Central memory CD4-positive, alpha-beta T cell (primary cell): Measurements from ENCODE around the gene SEMA5B.

ENCODE experiments used
- DNase-seq: peaks from one replicate; pipeline ENCODE4 v3.0.0; 2022

SEMA5B gene

GRCh38 chr3:122967356-122967755 lies 60.2 kb downstream of the SEMA5B start:
- no peak for DNase-seq

- no peak for DNase-seq
Measured at GRCh38 chr3:122966045-122966444, 61.5 kb downstream of the SEMA5B start.

DNA sequence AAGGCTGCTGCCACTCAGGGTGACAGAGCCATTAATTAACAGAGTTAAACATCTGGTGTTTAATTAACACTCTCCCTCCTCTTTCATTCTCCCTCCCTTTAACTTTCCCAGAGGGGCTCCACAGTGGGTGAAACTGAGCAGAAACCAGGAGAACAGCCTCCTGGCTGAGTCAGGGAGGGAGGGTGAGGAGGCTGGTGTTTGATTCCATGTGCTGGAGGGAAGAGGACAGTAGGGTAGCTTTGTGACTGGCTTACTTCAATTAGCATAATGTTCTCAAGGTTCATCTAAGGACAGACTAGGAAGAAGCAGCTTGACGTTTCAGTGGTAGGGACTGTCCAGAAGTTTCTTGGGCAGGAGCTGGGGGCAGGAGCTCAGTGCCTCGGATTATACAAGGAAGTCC lies 62.8 kb downstream of the SEMA5B start:
- DNase-seq: no peak

- DNase-seq: no peak
Measured at GRCh38 chr3:122962149-122962548, 65.4 kb downstream of the SEMA5B start.

DNA sequence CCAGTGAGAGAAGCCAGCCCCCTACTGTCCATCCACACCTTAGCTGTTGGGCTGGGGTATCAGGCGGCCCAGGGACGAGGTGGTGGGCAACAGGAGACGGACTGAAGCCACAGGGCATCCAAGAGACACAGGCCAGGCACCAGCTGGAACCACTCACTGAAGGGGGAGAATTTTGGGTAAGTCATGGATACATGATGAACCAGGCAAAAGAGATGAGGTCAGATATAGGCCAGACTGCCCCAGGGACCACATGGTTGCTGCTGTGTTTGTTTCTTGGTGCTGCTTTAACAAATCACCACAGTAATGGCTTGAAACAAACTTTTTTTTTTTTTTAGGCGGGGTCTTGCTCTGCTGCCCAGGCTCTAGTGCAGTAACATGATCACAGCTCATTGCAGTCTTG lies 66.4 kb downstream of the SEMA5B start:
- no peak for DNase-seq

DNA sequence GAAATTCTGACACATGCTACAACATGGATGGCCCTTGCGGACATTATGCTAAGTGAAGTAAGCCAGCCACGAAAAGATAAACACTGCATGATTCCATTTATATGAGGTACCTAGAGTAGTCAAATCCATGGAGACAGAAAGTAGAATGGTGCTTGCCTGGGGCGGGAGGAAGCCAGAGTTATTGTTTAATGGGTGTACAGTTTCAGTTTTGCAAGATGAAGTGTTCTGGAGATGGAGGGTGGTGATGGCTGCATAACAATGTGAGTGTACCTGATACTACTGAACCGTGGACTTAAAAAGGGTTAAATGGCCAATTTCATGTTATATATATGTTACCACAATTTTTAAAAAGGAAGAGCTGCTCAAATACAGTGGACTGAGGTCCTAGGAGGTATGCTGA lies 66.9 kb downstream of the SEMA5B start:
- DNase-seq: no peak

GRCh38 chr3:122959339-122959738 lies 68.2 kb downstream of the SEMA5B start:
- no peak for DNase-seq

DNA sequence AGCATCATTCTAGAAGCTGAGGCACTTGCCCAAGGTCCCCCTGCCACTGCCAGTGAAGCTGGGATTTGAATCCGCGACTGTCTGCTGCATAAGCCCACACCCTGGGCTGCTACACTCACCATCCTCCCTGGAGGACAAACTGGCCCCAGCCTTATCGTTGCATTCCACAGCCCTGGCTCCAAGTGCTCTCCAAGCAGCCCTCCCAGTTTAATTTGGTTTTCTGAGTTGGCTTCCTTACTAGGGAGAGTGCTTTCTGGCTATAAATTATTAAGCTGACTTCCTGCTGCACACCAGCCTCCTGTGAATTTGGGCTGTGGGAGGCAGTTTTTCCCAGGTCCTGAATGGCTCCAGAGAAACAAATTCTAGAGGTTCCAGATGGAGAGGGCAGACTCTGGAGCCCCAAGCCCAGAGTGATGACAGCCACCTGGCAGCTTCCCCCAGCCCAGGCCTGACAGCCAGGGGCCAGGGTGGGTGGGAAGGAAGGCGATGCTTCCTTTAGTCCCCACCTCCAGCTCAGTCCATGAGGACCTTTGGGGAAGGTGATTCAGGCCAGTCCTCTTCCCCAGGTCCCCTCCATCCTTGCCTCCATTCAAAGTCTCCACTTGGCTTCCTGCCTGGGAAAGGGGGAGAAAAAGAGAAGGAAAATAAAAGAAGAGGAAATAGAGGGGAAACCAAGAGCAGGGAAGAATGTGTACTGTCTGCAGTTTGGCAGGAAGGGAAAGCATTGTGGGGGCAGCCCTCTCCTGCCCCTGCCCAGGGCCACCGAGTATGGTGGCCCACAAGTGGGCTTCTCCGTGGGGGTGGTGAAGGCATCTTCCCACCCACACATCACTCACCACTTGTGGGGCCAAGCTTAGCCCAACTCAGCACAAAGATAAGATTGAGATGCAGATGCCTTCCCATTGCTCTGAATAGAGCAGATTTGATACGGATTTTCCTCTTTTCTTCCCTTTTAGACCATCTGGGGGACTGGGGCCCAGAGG lies 69.6 kb downstream of the SEMA5B start:
- no peak for DNase-seq

DNA sequence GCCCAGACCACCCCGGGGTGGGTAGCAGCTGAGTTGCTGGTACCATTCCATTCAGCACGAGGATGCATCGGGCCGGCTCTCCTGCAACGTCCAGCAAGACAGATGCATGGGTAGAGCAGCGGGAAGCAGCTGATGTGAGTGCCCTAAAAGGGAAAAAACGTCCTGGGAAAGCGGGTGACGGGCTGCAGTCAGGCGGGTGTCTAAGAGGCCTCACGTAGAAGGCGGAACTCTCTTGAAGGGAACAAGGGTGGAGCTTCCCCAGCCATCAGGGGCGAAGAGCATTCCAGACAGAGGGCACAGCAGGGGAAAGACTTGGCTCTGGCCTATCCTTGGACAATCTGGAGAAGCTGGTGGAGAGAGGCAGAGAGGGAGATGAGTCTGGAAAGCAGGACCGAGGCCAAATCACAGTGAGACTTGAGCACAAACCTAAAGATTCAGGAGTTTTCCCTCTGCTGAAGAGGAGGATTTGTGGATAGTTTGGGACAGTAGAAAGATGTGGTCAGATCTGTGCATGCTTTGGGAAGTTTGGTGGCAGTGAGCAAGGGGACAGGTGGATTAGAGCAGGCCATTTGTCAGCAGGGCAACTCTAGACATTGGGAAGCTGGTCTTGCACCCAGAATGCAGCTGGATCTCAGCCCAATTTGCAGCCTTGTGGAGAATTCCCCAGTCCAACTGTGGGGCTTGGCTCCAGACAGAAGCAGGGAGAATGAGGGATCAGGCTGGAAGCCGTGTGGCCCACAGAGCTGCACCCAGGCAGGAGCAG lies 70.7 kb downstream of the SEMA5B start:
- no peak for DNase-seq

- no peak for DNase-seq
Measured at GRCh38 chr3:122955916-122956692, 71.5 kb downstream of the SEMA5B start.

DNA sequence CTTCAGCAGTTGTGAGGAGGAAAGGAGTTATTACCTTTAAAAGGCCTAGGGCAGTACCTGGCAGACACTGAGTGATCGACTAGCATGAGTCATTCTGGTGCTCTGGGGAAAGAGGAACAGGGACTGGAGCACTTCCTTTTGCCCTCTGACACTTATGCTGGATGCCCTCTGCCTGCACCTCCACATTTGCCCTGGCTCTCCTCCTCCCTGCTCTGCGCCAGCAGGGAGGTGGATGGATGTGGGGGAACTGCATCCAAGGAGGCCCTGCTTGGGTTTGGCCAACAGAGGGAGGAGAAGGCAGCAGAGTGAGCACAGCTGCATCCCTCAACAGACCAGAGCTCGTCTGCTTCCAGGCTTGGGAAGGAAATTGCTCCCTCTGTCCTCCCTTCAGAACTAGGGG lies 75.0 kb downstream of the SEMA5B start:
- DNase-seq: no peak

GRCh38 chr3:122948408-122948807 lies 79.2 kb downstream of the SEMA5B start:
- no peak for DNase-seq

DNA sequence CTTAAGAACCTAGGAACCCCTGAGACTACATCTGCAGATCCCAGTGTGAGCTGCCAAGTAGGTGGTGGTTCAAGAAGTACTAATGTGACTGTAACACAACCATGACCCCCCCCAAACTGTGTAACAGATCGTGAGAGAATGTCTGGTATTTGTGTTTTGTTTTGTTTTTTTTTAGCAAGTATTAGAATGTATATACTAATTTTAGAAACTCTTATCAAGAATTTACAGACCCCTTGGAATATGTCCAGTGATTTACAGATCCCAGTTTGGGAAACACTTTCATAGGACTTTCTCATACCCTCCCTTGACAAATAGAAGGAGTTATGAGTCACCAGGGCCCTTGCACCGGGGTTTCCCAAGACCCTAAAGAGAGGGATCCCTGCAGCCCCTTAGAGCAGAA lies 79.8 kb downstream of the SEMA5B start:
- DNase-seq: no peak

DNA sequence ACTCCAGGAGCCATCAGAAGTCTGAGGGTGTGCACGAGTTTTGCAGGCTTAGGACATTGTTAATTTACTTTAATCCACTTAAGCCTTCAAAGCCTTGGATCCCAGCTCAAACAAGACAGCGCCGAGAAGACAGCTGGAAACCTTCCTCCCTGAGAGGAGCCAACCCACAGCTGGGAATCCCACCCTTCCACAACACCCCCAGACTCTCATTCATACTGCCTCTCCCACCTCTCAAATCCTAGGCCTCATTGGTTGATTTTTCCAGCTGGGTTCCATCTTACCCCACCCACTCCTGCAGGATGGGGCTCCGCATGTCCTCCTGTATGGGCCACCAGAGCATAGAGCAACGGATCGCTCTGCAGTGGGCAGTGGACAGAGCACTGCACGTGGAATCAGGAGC lies 80.4 kb downstream of the SEMA5B start:
- DNase-seq: no peak

- no peak for DNase-seq
Measured at GRCh38 chr3:122946185-122946584, 81.4 kb downstream of the SEMA5B start.

DNA sequence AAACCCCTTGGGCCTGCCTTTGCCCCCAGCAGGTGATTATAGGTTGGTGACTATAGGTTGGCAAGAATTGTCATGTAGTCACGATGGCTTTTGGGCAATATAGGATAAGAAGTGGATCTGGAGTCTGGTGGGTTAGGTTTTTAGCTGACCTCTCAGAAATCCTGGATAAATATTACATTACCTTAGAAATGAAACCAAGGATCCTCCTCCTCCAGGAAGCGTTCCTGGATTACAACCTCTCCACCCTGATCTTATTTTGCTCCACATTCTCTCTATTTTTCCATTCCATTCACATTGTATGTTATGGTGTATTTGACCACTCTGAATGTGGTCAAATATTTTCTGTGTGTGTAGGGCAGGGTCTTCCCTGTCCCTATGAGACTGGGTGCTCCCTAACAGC lies 82.3 kb downstream of the SEMA5B start:
- no peak for DNase-seq

GRCh38 chr3:122944671-122945161 lies 82.8 kb downstream of the SEMA5B start:
- no peak for DNase-seq

DNA sequence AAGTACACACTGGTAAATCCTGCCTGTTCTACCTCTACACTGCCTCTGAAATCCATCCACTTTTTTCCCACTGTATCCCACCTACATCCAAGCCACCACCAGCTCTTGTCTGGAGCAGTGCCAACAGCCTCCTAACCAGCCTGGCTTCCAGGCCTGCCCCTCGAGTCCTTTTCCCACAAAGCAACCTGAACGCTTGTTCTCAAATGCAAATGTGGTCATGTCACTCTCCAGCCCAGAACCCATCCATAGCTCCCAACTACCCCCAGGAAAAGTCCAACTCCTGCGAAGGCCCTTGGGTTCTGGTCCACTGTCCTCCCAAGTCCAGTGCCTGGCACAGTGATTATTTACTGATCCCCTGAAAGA lies 83.8 kb downstream of the SEMA5B start:
- no peak for DNase-seq

- no peak for DNase-seq
Measured at GRCh38 chr3:122942937-122943827, 84.4 kb downstream of the SEMA5B start.

- DNase-seq: no peak
Measured at GRCh38 chr3:122942239-122942638, 85.3 kb downstream of the SEMA5B start.

DNA sequence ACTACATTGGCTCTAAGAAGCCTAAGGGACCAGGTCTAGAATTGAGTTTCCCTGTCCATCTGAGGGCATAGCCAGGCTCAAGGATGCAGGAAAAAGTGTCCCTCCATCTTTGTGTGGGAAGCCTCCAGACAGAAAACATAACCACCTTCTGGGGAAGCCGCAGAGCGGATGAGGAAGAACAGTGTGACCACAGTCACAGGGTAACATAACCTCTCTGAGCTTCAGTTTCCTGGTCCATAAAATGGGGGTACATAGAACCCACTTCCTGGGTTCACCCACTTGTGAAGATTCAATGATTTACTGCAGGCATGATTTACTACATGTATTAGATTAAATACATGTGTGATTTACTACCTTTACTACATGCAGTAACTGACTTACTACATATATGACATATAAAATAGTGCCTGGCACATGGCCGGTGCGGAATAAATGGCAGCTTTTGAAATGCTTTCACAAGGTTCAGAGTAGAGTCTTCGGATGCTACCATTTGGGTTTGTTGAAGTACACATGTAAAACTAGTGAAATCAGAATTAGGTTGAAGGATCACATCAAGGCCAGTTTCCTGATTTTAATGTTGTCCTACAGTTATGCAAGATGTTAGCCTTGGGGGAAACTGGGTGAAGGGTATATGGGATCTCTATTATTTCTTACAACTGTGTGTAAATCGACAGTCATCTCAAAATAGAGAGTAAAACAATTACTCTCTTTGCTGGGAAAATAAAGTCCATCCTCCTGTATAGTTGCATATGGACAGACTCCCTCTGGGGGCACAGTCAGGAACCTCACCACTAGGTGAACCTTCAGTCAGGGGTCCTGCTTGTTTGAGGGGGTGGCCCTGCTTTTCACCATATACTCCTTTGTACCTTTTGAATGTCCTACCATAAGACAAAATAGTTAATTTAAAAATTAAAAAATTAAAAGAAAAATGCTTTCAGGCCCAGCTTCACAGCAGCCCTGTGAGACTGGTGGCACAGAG lies 86.0 kb downstream of the SEMA5B start:
- peak; percentile 3 for DNase-seq
